K562 (cell line): ENCODE results near the gene COPS4.
"Not testable (repeated sequence)": the region's sequence is repeated elsewhere in the genome, so short reads cannot be mapped to it uniquely, and the experiment has no call there.

ENCODE experiments used
- ARHGAP35 ChIP-seq: fragments of 450-650 bp; IDR thresholded peaks from 2 replicates; pipeline ENCODE4 v1.6.1; 2018; ENCODE audit not compliant: partially characterized antibody
- CEBPB ChIP-seq: fragments of 450-650 bp; IDR thresholded peaks from 2 replicates; pipeline ENCODE4 v1.6.1; 2016; ENCODE audit warnings: missing genetic modification characterization, missing compliant biosample characterization
- GATA2 ChIP-seq: sonication (generic); formaldehyde crosslinking; IDR thresholded peaks from 2 replicates; pipeline ENCODE4 v1.4.0; 2020; ENCODE audit warnings: mild to moderate bottlenecking, missing genetic modification reagents
- JUN ChIP-seq, 2 experiments: sonication (generic) in 1 of 2; formaldehyde crosslinking in 1 of 2; IDR thresholded peaks; 2 replicates each; pipeline versions ENCODE4 v1.6.1 to v1.8.0; 2012 to 2022; ENCODE audit warnings: borderline replicate concordance in 2 of 2, mild to moderate bottlenecking in 2 of 2, improper control_type of control experiment in 1 of 2, low read depth in 1 of 2, low read length in 1 of 2, missing genetic modification reagents in 1 of 2
- NR2C2 ChIP-seq, 2 experiments: fragments of 200-800 bp in 1 of 2; sonication (Bioruptor generic) in 1 of 2; sonication (generic) in 1 of 2; formaldehyde crosslinking in 1 of 2; IDR thresholded peaks; 2 replicates each; pipeline versions ENCODE4 v1.6.1 to v1.8.0; 2016 to 2022; ENCODE audit warnings: mild to moderate bottlenecking in 1 of 2, missing compliant biosample characterization in 1 of 2, missing genetic modification characterization in 1 of 2, missing genetic modification reagents in 1 of 2
- SAFB2 ChIP-seq: fragments of 200-400 bp; formaldehyde crosslinking; IDR thresholded peaks from 2 replicates; pipeline ENCODE4 v1.6.1; 2018; ENCODE audit warnings: borderline replicate concordance, low read length, low read depth, moderate library complexity; ENCODE audit not compliant: severe bottlenecking
- TCF7L2 ChIP-seq: fragments of 150-350 bp; IDR thresholded peaks from 2 replicates; pipeline ENCODE4 v1.6.1; 2016; ENCODE audit warnings: low read depth, mild to moderate bottlenecking, low read length, moderate library complexity
- ZC3H4 ChIP-seq: sonication (generic); formaldehyde crosslinking; IDR thresholded peaks from 2 replicates; pipeline ENCODE4 v1.9.0; 2021; ENCODE audit warnings: missing genetic modification reagents, borderline replicate concordance
- ZNF253 ChIP-seq: fragments of 250-450 bp; sonication (Bioruptor Pico); conservative IDR thresholded peaks from 2 replicates; pipeline ENCODE4 v1.6.1; 2021; ENCODE audit warnings: mild to moderate bottlenecking
- TF ChIP-seq, protein P1 (sequence below), 2 experiments: fragments of 450-650 bp in 1 of 2; IDR thresholded peaks; 2 replicates each; pipeline ENCODE4 v1.6.1; 2011 to 2017; ENCODE audit warnings: low read depth in 2 of 2, antibody characterized with exemption in 1 of 2, borderline replicate concordance in 1 of 2, low read length in 1 of 2, mild to moderate bottlenecking in 1 of 2, mixed read lengths in 1 of 2; ENCODE audit not compliant: control insufficient read depth in 1 of 2

DNA sequence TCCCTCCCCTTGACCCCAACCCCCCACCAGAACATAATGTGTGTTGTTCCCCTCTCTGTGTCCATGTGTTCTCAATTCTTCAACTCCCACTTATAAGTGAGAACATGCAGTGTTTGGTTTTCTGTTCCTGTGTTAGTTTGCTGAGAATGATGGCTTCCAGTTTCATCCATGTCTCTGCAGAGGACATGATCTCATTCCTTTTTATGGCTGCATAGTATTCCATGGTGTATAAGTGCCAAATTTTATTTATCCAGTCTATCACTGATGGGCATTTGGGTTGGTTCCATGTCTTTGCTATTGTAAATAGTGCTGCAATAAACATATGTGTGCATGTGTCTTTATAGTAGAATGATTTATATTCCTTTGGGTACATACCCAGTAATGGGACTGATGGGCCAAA, 47.5 kb upstream of the COPS4 start:
- not testable (repeated sequence) for TF ChIP-seq ARHGAP35; ZNF253; NR2C2 (CRISPR knock-in tag; IDR thresholded peaks at IDR 0.05); NR2C2 (tag; IDR thresholded peaks at IDR 0.05); SAFB2; ZC3H4 (CRISPR knock-in tag); TCF7L2; JUN (IDR thresholded peaks at IDR 0.05; ENCODE audit: borderline replicate concordance, low read depth, low read length); JUN (CRISPR knock-in tag; IDR thresholded peaks at IDR 0.05; ENCODE audit: borderline replicate concordance); GATA2 (CRISPR knock-in tag); CEBPB (tag)
- TF ChIP-seq, protein P1, sequence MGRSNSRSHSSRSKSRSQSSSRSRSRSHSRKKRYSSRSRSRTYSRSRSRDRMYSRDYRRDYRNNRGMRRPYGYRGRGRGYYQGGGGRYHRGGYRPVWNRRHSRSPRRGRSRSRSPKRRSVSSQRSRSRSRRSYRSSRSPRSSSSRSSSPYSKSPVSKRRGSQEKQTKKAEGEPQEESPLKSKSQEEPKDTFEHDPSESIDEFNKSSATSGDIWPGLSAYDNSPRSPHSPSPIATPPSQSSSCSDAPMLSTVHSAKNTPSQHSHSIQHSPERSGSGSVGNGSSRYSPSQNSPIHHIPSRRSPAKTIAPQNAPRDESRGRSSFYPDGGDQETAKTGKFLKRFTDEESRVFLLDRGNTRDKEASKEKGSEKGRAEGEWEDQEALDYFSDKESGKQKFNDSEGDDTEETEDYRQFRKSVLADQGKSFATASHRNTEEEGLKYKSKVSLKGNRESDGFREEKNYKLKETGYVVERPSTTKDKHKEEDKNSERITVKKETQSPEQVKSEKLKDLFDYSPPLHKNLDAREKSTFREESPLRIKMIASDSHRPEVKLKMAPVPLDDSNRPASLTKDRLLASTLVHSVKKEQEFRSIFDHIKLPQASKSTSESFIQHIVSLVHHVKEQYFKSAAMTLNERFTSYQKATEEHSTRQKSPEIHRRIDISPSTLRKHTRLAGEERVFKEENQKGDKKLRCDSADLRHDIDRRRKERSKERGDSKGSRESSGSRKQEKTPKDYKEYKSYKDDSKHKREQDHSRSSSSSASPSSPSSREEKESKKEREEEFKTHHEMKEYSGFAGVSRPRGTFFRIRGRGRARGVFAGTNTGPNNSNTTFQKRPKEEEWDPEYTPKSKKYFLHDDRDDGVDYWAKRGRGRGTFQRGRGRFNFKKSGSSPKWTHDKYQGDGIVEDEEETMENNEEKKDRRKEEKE (IDR thresholded peaks at IDR 0.05; ENCODE audit: borderline replicate concordance in 1 of 2, control insufficient read depth in 1 of 2, low read depth in 2 of 2, low read length in 1 of 2) = not testable (repeated sequence)
